ENCODE results near the gene BEND3.
"Not testable (repeated sequence)": the region's sequence is repeated elsewhere in the genome, so short reads cannot be mapped to it uniquely, and the experiment has no call there.

The BEND3 gene

DNA sequence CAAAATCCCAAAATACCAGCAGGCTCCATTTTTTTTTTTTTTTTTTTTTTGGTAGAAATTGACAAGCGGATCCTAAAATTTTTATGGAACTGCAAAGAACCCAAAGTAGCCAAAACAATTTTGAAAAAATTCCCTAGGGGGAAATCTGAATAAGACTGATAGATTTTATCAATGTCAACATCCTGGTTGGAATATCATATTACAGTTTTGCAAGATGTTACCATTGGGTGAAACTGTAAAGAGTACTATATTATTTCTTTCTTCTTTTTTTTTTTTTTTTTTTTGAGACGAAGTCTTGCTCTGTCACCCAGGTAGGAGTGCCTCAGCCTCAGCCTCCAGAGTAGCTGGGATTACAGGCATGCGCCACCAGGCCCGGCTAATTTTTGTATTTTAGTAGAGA is 29.4 kb upstream of the BEND3 start:
- no peak overlapping the region for H3K4me3 ChIP-seq (ENCODE audit: low read depth, low read length)
- no peak for DNase-seq (ENCODE audit: low read depth)
- TF ChIP-seq, protein P1, sequence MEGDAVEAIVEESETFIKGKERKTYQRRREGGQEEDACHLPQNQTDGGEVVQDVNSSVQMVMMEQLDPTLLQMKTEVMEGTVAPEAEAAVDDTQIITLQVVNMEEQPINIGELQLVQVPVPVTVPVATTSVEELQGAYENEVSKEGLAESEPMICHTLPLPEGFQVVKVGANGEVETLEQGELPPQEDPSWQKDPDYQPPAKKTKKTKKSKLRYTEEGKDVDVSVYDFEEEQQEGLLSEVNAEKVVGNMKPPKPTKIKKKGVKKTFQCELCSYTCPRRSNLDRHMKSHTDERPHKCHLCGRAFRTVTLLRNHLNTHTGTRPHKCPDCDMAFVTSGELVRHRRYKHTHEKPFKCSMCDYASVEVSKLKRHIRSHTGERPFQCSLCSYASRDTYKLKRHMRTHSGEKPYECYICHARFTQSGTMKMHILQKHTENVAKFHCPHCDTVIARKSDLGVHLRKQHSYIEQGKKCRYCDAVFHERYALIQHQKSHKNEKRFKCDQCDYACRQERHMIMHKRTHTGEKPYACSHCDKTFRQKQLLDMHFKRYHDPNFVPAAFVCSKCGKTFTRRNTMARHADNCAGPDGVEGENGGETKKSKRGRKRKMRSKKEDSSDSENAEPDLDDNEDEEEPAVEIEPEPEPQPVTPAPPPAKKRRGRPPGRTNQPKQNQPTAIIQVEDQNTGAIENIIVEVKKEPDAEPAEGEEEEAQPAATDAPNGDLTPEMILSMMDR (IDR thresholded peaks at IDR 0.05; ENCODE audit: low read depth, low read length, missing control alignments) = no peak

DNA sequence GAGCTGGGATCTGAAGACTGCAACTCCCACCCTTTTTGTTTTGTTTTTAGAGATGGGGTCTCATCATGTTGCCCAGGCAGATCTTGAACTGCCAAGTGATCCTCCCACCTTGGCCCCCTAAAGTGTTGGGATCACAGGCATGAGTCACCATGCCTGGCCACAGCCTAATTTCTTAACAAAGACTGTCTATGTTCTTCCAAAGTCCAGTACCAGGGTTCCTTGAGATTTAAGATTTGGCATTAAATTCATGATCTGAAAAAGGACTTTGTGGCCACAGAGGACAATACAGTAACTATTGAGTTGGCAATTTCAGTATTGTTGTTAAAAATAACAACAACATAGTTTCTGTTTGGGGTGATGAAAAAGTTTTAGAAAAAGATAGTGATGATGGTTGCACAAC is 28.7 kb upstream of the BEND3 start:
- TF ChIP-seq, protein P1 (IDR thresholded peaks at IDR 0.05; ENCODE audit: low read depth, low read length, missing control alignments) = no peak
- no peak for DNase-seq (ENCODE audit: low read depth)

DNA sequence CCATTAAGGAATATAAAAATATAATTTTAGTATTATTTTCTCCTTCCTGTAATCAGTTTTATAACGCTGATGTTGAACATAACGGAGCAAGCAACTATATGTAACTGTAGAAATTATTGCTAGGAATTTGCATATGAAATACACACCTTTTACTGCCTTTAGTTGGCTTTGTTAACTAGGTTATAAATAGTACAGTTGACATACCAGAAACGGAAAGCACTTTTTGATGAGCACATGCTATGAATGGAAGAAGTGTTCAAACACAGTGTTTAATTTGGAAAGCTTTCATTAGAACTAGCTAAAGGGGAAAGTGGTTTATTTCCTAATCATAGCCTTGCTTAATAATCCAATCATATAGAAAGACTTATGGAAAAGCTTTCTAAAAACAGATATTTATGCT is 25.3 kb upstream of the BEND3 start:
- no peak overlapping the region for H3K4me3 ChIP-seq (ENCODE audit: low read depth, low read length)
- no peak for DNase-seq (ENCODE audit: low read depth)
- TF ChIP-seq, protein P1 (IDR thresholded peaks at IDR 0.05; ENCODE audit: low read depth, low read length, missing control alignments) = no peak

More for the DNA sequence above, 28.7 kb upstream of the BEND3 start:
- H3K4me3 ChIP-seq (ENCODE audit: low read depth, low read length) = no peak overlapping the region

- not testable (repeated sequence) for DNase-seq (ENCODE audit: low read depth); H3K4me3 ChIP-seq (ENCODE audit: low read depth, low read length)
Measured at GRCh38 chr6:107136324-107136723, 21.0 kb upstream of the BEND3 start.

GRCh38 chr6:107135048-107135680 is 19.8 kb upstream of the BEND3 start:
- H3K4me3 ChIP-seq (ENCODE audit: low read depth, low read length); DNase-seq (ENCODE audit: low read depth): not testable (repeated sequence)

- no peak for DNase-seq (ENCODE audit: low read depth)
- TF ChIP-seq, protein P1 (IDR thresholded peaks at IDR 0.05; ENCODE audit: low read depth, low read length, missing control alignments) = peak; percentile 38
- no peak overlapping the region for H3K4me3 ChIP-seq (ENCODE audit: low read depth, low read length)
Measured at GRCh38 chr6:107132330-107132954, 17.1 kb upstream of the BEND3 start.

GRCh38 chr6:107129370-107129925 is 14.1 kb upstream of the BEND3 start:
- H3K4me3 ChIP-seq (ENCODE audit: low read depth, low read length) = no peak overlapping the region
- TF ChIP-seq, protein P1 (IDR thresholded peaks at IDR 0.05; ENCODE audit: low read depth, low read length, missing control alignments) = no peak
- DNase-seq (ENCODE audit: low read depth) = no peak

- no peak overlapping the region for H3K4me3 ChIP-seq (ENCODE audit: low read depth, low read length)
- TF ChIP-seq, protein P1 (IDR thresholded peaks at IDR 0.05; ENCODE audit: low read depth, low read length, missing control alignments) = no peak
- DNase-seq (ENCODE audit: low read depth) = no peak
Measured at GRCh38 chr6:107128577-107128976, 13.3 kb upstream of the BEND3 start.

Data from GM12864 (cell line).